ENCODE results near the gene OR51B5. TPM values are rescaled to one million over a fixed set of nuclear protein-coding genes. Genes with fewer than 3 reads are reported as not detected.
"Not testable (repeated sequence)": the region's sequence is repeated elsewhere in the genome, so short reads cannot be mapped to it uniquely, and the experiment has no call there.

The OR51B5 gene
- polyA plus RNA-seq, 1 donor (not counting 4 experiments of a cell fraction or from before 2014, with no cell fraction given): not detected

DNA sequence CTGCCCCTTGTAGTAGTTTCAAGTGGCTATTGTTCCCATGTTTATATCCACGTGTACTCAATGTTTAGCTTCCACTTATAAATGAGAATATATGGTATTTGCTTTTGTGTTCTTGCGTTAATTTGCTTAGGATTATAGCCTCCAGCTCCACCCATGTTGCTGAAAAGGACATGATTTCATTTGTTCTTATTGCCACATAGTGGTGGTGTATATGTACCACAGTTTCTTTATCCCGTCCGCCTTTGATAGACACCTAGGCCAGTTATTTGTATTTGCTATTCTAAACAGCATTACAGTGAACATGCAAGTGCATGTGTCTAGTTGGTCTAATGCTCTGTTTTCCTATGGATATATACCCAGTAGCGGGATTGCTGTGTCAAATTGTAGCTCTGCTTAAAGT, 26.0 kb downstream of the OR51B5 start:
- Histone ChIP-seq H3K27me3 (ENCODE audit: control insufficient read depth, extremely low read depth, insufficient read depth, low read length) (no peaks in the 10 kb centered on the region), H2AFZ (ENCODE audit: control insufficient read depth, low read length) (no peak overlapping the region), H3K9me3 (ENCODE audit: control insufficient read depth, low read depth, low read length) (no peaks in the 10 kb centered on the region), H3K4me3 (ENCODE audit: control insufficient read depth in 2 of 3, extremely low read depth in 1 of 3, insufficient read depth in 2 of 3, low read depth in 1 of 3, low read length in 3 of 3) (no peak overlapping the region), H3K27ac (ENCODE audit: control insufficient read depth, insufficient read depth, low read length) (no peak overlapping the region), H3K4me1 (ENCODE audit: control insufficient read depth, extremely low read depth, insufficient read depth, low read length) (no peaks in the 10 kb centered on the region), H3K9ac (ENCODE audit: control insufficient read depth, extremely low read depth, insufficient read depth, low read length) (no peak overlapping the region), H3K4me2 (ENCODE audit: control insufficient read depth, extremely low read depth, insufficient read depth, low read depth, low read length) (no peak overlapping the region), H3K79me2 (ENCODE audit: control insufficient read depth, insufficient read depth, low read length) (no peaks in the 10 kb centered on the region), H3K36me3 (ENCODE audit: control insufficient read depth in 2 of 2, extremely low read depth in 1 of 2, insufficient read depth in 2 of 2, low read length in 2 of 2) (no peaks in the 10 kb centered on the region), H3K9me1 (ENCODE audit: control insufficient read depth, extremely low read depth, insufficient read depth, low read length) (no peaks in the 10 kb centered on the region), H4K20me1 (ENCODE audit: control insufficient read depth, extremely low read depth, insufficient read depth, low read length) (no peaks in the 10 kb centered on the region)
- DNase-seq (ENCODE audit: low read depth, low spot score): no peak
- TF ChIP-seq CTCF (optimal IDR thresholded peaks at IDR 0.05 in 1 of 3, IDR thresholded peaks at IDR 0.05 in 1 of 3, conservative IDR thresholded peaks at IDR 0.05 in 1 of 3; ENCODE audit: extremely low read depth in 1 of 3, insufficient read depth in 2 of 3, low read length in 3 of 3): no peak
- no peak for FAIRE-seq
- dilution Hi-C loops (cut with MboI; ENCODE audit: extremely low pct_ligation_motif_present, low sequenced_read_pairs): no loop called here

GRCh38 chr11:5313326-5314023, 29.8 kb downstream of the OR51B5 start:
- DNase-seq (ENCODE audit: low read depth, low spot score); dilution Hi-C loops (cut with MboI; ENCODE audit: extremely low pct_ligation_motif_present, low sequenced_read_pairs); H3K9me1 ChIP-seq (ENCODE audit: control insufficient read depth, extremely low read depth, insufficient read depth, low read length); H3K4me2 ChIP-seq (ENCODE audit: control insufficient read depth, extremely low read depth, insufficient read depth, low read depth, low read length); H3K79me2 ChIP-seq (ENCODE audit: control insufficient read depth, insufficient read depth, low read length); H3K9ac ChIP-seq (ENCODE audit: control insufficient read depth, extremely low read depth, insufficient read depth, low read length); H3K36me3 ChIP-seq (ENCODE audit: control insufficient read depth in 2 of 2, extremely low read depth in 1 of 2, insufficient read depth in 2 of 2, low read length in 2 of 2); H4K20me1 ChIP-seq (ENCODE audit: control insufficient read depth, extremely low read depth, insufficient read depth, low read length); H2AFZ ChIP-seq (ENCODE audit: control insufficient read depth, low read length); H3K9me3 ChIP-seq (ENCODE audit: control insufficient read depth, low read depth, low read length); H3K4me3 ChIP-seq (ENCODE audit: control insufficient read depth in 2 of 3, extremely low read depth in 1 of 3, insufficient read depth in 2 of 3, low read depth in 1 of 3, low read length in 3 of 3); H3K27me3 ChIP-seq (ENCODE audit: control insufficient read depth, extremely low read depth, insufficient read depth, low read length); H3K27ac ChIP-seq (ENCODE audit: control insufficient read depth, insufficient read depth, low read length); FAIRE-seq; H3K4me1 ChIP-seq (ENCODE audit: control insufficient read depth, extremely low read depth, insufficient read depth, low read length): not testable (repeated sequence)

- dilution Hi-C loops (cut with MboI; ENCODE audit: extremely low pct_ligation_motif_present, low sequenced_read_pairs): no loop called here
- Histone ChIP-seq H2AFZ (ENCODE audit: control insufficient read depth, low read length) (no peak overlapping the region), H4K20me1 (ENCODE audit: control insufficient read depth, extremely low read depth, insufficient read depth, low read length) (no peaks in the 10 kb centered on the region), H3K27ac (ENCODE audit: control insufficient read depth, insufficient read depth, low read length) (no peak overlapping the region), H3K4me2 (ENCODE audit: control insufficient read depth, extremely low read depth, insufficient read depth, low read depth, low read length) (no peak overlapping the region), H3K36me3 (ENCODE audit: control insufficient read depth in 2 of 2, extremely low read depth in 1 of 2, insufficient read depth in 2 of 2, low read length in 2 of 2) (no peaks in the 10 kb centered on the region), H3K9ac (ENCODE audit: control insufficient read depth, extremely low read depth, insufficient read depth, low read length) (no peak overlapping the region), H3K4me3 (ENCODE audit: control insufficient read depth in 2 of 3, extremely low read depth in 1 of 3, insufficient read depth in 2 of 3, low read depth in 1 of 3, low read length in 3 of 3) (no peak overlapping the region), H3K27me3 (ENCODE audit: control insufficient read depth, extremely low read depth, insufficient read depth, low read length) (no peaks in the 10 kb centered on the region), H3K4me1 (ENCODE audit: control insufficient read depth, extremely low read depth, insufficient read depth, low read length) (no peaks in the 10 kb centered on the region), H3K9me1 (ENCODE audit: control insufficient read depth, extremely low read depth, insufficient read depth, low read length) (no peaks in the 10 kb centered on the region), H3K9me3 (ENCODE audit: control insufficient read depth, low read depth, low read length) (no peaks in the 10 kb centered on the region), H3K79me2 (ENCODE audit: control insufficient read depth, insufficient read depth, low read length) (no peaks in the 10 kb centered on the region)
- TF ChIP-seq EZH2 (IDR thresholded peaks at IDR 0.05; ENCODE audit: low read length): no peak
- TF ChIP-seq CTCF (optimal IDR thresholded peaks at IDR 0.05 in 1 of 3, IDR thresholded peaks at IDR 0.05 in 1 of 3, conservative IDR thresholded peaks at IDR 0.05 in 1 of 3; ENCODE audit: extremely low read depth in 1 of 3, insufficient read depth in 2 of 3, low read length in 3 of 3): no peak
- FAIRE-seq (no peak), DNase-seq (ENCODE audit: low read depth, low spot score) (no peak)
Measured at GRCh38 chr11:5310423-5310822, 32.9 kb downstream of the OR51B5 start.
